OCI-M1 (cell line): ENCODE results near the gene TGFBRAP1.
"Not testable (repeated sequence)": the region's sequence is repeated elsewhere in the genome, so short reads cannot be mapped to it uniquely, and the experiment has no call there.

Experiments
- DNase-seq: peaks from one replicate; lab custom pipeline; 2025; lab: John Stamatoyannopoulos, UW

Gene TGFBRAP1

GRCh38 chr2:105358593-105358992 lies 29.1 kb upstream of the TGFBRAP1 start:
- DNase-seq, result no peak

GRCh38 chr2:105357122-105357521 lies 27.6 kb upstream of the TGFBRAP1 start:
- DNase-seq, result no peak

DNA sequence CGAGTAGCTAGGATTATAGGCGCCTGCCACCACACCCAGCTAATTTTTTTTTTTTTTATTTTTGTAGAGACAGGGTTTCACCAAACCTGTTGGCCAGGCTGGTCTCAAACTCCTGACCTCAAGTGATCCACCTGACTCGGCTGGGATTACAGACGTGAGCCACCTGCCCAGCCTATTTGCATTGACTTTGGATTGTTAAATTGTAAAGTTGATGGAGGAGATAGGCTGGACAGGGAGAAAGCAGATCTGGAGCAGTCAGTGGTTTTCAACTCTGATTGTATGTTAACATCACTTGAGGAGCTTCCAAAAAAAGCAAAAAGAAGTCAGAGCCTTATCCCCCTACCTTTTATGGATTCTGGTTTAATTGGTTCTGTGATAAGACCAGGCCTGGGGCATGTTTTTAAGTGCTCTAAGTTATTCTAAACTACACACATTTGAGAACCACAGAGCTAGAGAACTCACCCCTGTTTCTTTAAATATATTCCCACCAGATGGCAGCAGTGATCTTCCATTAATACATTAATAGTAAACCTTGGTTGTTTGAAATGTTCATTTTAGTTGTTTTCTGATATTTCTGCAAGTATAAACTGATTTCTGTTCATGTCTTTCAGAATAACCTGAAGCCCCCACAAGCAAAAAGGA lies 15.3 kb upstream of the TGFBRAP1 start:
- DNase-seq, result peak; percentile 70

GRCh38 chr2:105339414-105339813 lies 9.9 kb upstream of the TGFBRAP1 start:
- no peak for DNase-seq

DNA sequence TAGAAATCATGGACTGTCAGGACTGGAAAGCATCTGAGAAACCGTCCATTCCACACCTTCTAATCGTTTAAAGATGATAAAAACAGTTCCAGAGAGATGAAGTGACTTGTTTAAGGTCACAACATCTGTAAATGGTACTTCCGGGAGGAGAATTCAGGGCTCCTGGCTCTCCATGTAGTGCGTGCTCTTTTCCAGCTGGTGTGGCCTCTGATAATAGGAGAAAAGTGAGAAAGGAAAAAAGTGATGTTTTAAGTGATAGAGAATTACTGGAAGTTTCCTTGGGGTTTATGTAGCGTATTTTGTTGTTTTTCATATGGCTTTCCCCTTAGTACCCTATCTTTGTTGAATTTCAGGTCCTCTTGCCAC lies 8.5 kb upstream of the TGFBRAP1 start:
- DNase-seq, result no peak

- peak; percentile 94 for DNase-seq
Observed at GRCh38 chr2:105337122-105338019, 7.8 kb upstream of the TGFBRAP1 start, which contains the start of gene C2orf49. C2orf49 (plus strand) TSS chr2:105337540; CDS start chr2:105337588, 48 bp downstream.

GRCh38 chr2:105336786-105337121 lies 7.2 kb upstream of the TGFBRAP1 start:
- DNase-seq, result no peak

- no peak for DNase-seq
Observed at GRCh38 chr2:105335469-105335868, 5.9 kb upstream of the TGFBRAP1 start.

DNA sequence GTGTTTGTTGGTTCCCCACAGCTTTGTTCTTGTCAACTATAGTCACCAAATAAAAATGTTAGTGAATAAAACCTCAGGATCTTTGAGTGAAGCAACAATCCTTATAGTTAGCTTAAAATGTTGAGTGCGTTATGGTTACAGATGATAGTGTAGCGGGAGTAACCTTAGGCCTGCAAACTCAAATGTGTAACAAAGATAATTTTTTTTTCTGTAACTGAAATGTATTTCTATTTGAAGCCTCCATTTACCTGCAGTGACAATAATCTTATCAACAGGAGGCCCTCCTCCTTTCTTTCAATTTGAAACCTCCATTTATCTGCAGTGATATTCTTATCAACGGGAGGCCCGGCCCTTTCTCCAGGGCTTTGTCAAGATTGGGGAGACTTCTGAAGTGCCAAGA lies 4.7 kb upstream of the TGFBRAP1 start:
- DNase-seq, result no peak

DNA sequence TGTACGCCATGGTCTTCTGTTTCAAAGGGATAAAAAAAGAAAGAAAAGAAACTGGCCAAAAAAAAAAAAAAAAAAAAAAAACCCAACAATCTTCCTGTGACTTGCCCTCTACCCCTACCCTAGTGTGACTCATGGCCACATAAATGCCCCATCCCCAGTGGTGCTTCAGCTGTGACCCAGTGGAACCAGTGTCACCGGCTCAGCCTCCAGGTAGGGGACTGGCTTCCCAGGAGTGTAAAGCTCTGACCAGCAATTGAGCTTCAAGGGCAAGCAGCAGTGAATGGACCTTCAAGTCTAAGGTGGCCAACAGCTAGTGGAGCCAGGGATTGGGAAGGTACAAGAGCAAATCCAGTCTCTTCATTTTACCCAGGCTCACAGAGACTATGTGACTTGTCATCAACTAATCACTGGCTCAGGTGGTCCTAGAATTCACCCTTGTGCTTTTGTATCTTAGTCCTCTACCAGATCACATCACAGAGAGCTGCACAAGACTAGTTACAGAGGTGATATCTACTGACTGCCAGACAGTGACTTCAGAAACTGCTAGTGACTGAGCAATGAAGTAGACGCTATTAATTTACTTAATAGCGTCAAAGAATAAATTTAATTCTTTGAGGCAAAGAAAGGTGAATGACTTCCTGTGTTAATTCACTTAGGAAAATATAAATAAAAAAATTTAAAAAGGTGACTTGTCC lies 1.3 kb upstream of the TGFBRAP1 start:
- DNase-seq, result no peak

GRCh38 chr2:105329197-105329554 lies 359 bp downstream of the TGFBRAP1 start:
- DNase-seq, result peak; percentile 39

- peak; percentile 46 for DNase-seq
Observed at GRCh38 chr2:105328281-105329196, 996 bp downstream of the TGFBRAP1 start.

DNA sequence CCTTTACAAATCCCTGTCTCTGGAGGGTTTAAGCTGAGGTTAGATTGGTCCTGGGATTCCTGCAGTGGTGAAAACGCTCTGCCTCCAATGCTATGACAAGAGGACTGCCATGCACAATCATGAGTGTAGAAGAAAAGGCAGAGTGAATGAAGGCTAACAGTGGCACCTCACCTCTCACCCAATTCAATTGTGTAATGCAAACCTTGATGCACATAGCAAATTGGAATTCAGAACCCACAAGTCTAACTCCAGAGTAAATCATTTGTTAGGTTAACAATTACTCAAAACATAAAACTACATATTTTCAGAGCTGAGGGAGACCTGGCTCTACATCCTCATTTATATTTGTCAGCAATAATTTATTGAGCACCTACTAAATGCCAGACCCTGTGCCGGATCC lies 1.8 kb downstream of the TGFBRAP1 start:
- DNase-seq, result no peak

DNA sequence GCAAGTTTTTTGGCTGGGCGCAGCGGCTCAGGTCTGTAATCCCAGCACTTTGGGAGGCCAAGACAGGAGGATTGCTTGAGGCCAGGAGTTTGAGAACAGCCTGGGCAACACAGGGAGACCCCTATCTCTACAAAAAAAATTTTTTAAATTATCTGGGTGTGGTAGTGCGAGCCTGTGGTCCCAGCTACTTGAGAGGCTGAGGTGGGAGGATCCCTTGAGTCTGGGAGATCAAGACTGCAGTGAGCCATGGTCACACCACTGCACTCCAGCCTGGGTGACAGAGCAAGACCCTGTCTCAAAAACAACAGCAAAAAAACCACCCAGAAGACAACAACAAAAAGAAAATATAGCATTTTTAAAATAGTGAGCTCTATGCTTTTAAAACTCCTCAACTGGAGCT lies 2.3 kb downstream of the TGFBRAP1 start:
- DNase-seq, result not testable (repeated sequence)

DNA sequence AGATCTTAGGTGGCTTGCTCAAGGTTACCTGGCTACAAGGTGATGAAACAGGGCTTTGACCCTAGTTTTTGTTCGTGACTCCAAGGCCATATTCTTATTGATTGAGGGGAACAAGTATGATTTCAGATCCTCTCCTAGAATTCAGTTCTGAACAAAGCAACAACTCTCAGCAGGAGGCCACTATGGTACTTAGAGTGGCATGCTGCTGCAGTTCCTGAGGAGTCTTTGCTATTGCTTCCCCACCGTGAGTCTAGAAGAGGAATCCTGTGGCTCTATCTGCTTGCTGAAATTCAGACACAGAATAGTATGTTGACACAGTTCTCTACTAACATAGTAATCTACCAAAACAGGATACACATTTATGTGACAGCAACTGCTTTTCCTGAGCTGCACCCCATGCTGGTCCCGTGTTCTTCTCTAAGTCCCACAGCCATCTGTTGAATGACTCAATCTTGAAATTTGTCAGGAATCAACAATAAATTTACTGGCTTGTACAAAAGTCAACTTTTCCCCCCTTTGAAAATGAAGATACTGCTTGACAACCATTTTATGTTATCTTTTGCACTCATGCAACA lies 4.1 kb downstream of the TGFBRAP1 start:
- DNase-seq, result no peak

GRCh38 chr2:105324732-105325131 lies 4.8 kb downstream of the TGFBRAP1 start:
- DNase-seq, result no peak

- peak; percentile 40 for DNase-seq
Observed at GRCh38 chr2:105324101-105324500, 5.4 kb downstream of the TGFBRAP1 start.

- DNase-seq, result no peak
Observed at GRCh38 chr2:105323111-105323510, 6.4 kb downstream of the TGFBRAP1 start.

GRCh38 chr2:105321875-105322646 lies 7.5 kb downstream of the TGFBRAP1 start:
- DNase-seq, result no peak

GRCh38 chr2:105320651-105321215 lies 8.8 kb downstream of the TGFBRAP1 start:
- no peak for DNase-seq
